Activated naive CD4-positive, alpha-beta T cell treated with anti-CD3 and anti-CD28 coated beads for 36 hours (primary cell): ENCODE measurements around the gene PDZD7. TPM values are rescaled to one million over a fixed set of nuclear protein-coding genes. Genes with fewer than 3 reads are reported as not detected.

Experiments used
- CTCF ChIA-PET: fragments of 350-600 bp; sonication (Branson Sonifier 250); formaldehyde crosslinking; loops from one replicate; lab custom pipeline; 2021; ENCODE audit warnings: antibody characterized with exemption; lab: Charles Lee
- DNase-seq: peaks from one replicate; pipeline ENCODE4 v3.0.0-alpha.2; 2020
- H3K27ac Mint-ChIP-seq: one replicate; pipeline ENCODE4 v1.8.0; 2021; ENCODE audit warnings: mild to moderate bottlenecking, mixed read lengths
- H3K27me3 Mint-ChIP-seq: one replicate; pipeline ENCODE4 v1.8.0; 2021; ENCODE audit warnings: low read depth, mixed read lengths
- H3K36me3 Mint-ChIP-seq: one replicate; pipeline ENCODE4 v1.8.0; 2021; ENCODE audit warnings: low read depth, mixed read lengths
- H3K4me1 Mint-ChIP-seq: one replicate; pipeline ENCODE4 v1.8.0; 2021; ENCODE audit warnings: low read depth, mixed read lengths
- H3K4me3 Mint-ChIP-seq: one replicate; pipeline ENCODE4 v1.8.0; 2021; ENCODE audit warnings: mild to moderate bottlenecking, moderate library complexity, mixed read lengths
- H3K9me3 Mint-ChIP-seq: one replicate; pipeline ENCODE4 v1.8.0; 2021; ENCODE audit warnings: mixed read lengths
- intact Hi-C: fragments of 100-400 bp; cut with micrococcal nuclease; formaldehyde crosslinking; loops from one replicate; pipeline ENCODE4 v1.15.1; 2023
- total RNA-seq, 2 experiments: library from RNA; stranded (reverse); gene quantifications; one replicate each; pipeline ENCODE4 v1.2.3, GENCODE V29; 2021

The PDZD7 gene
- total RNA-seq, 2 experiments from 2014 or later: 0.37 to 0.62 TPM

GRCh38 chr10:100984672-100985177 lies 46.2 kb downstream of the PDZD7 start:
- no peaks in the 10 kb centered on the region for H3K27me3 Mint-ChIP-seq
- no peak overlapping the region for H3K4me3 Mint-ChIP-seq
- intact Hi-C loops: no loop called here
- H3K9me3 Mint-ChIP-seq: no peaks in the 10 kb centered on the region
- H3K4me1 Mint-ChIP-seq: peaks cover 40% of the 10 kb centered on the region
- CTCF ChIA-PET: interaction anchor here (0.5 to 1.3 kb wide), 3 partner anchors 15 to 63 kb away, joined by 3 read pairs; partner anchors contain the start of gene LZTS2
- H3K36me3 Mint-ChIP-seq: peaks cover 16% of the 10 kb centered on the region
- no peak for DNase-seq
- no peak overlapping the region for H3K27ac Mint-ChIP-seq

- intact Hi-C loops: no loop called here
- H3K4me1 Mint-ChIP-seq: peaks cover 33% of the 10 kb centered on the region
- H3K36me3 Mint-ChIP-seq: peaks cover 12% of the 10 kb centered on the region
- CTCF ChIA-PET: interaction anchor here (1.7 kb wide), 1 partner anchor 30 kb away, joined by 6 read pairs; no protein-coding TSS in a partner anchor
- H3K27me3 Mint-ChIP-seq: no peaks in the 10 kb centered on the region
- no peaks in the 10 kb centered on the region for H3K9me3 Mint-ChIP-seq
- no peak overlapping the region for H3K27ac Mint-ChIP-seq
- no peak overlapping the region for H3K4me3 Mint-ChIP-seq
- DNase-seq: no peak
Observed at GRCh38 chr10:100983868-100984671, 46.9 kb downstream of the PDZD7 start.

GRCh38 chr10:100982916-100983830 lies 47.8 kb downstream of the PDZD7 start:
- Mint-ChIP-seq H3K36me3 (peaks cover 12% of the 10 kb centered on the region), H3K4me3 (no peak overlapping the region)
- CTCF ChIA-PET: interaction anchor here (1.7 kb wide), 1 partner anchor 31 kb away, joined by 6 read pairs; no protein-coding TSS in a partner anchor

GRCh38 chr10:100981178-100981772 lies 49.7 kb downstream of the PDZD7 start:
- H3K4me3 Mint-ChIP-seq: no peak overlapping the region
- peaks cover 4% of the 10 kb centered on the region for H3K36me3 Mint-ChIP-seq
- H3K9me3 Mint-ChIP-seq: no peaks in the 10 kb centered on the region
- H3K27ac Mint-ChIP-seq: no peak overlapping the region
- no peaks in the 10 kb centered on the region for H3K27me3 Mint-ChIP-seq
- CTCF ChIA-PET: no interaction called here
- intact Hi-C loops: no loop called here
- DNase-seq: no peak
- peaks cover 8% of the 10 kb centered on the region for H3K4me1 Mint-ChIP-seq

More at GRCh38 chr10:100982916-100983830, 47.8 kb downstream of the PDZD7 start:
- intact Hi-C loops: no loop called here
- H3K9me3 Mint-ChIP-seq: no peaks in the 10 kb centered on the region
- H3K27ac Mint-ChIP-seq: no peak overlapping the region
- no peak for DNase-seq
- H3K27me3 Mint-ChIP-seq: no peaks in the 10 kb centered on the region
- H3K4me1 Mint-ChIP-seq: peaks cover 24% of the 10 kb centered on the region

DNA sequence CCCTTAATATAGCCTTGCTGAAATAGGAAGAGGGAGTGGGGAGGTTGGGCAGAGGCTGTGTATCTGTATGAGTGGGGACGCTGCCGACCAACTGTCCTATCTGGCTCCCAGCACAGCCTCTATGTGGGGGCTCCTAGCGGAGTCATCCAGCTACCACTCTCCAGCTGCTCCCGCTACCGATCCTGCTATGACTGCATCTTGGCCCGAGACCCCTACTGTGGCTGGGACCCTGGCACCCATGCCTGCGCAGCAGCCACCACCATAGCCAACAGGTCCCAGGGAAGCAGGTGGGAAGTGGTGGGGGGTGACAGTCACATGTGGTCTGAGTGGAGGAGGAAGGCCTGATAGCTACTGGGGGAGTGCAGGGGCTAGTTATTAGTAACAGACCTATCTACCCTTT lies 50.2 kb downstream of the PDZD7 start:
- Mint-ChIP-seq H3K27me3 (no peaks in the 10 kb centered on the region), H3K4me1 (peaks cover 2% of the 10 kb centered on the region), H3K36me3 (peaks cover 4% of the 10 kb centered on the region), H3K27ac (no peak overlapping the region), H3K9me3 (no peaks in the 10 kb centered on the region), H3K4me3 (no peak overlapping the region)
- intact Hi-C loops: no loop called here
- DNase-seq: no peak
- CTCF ChIA-PET: no interaction called here

GRCh38 chr10:100980311-100980710 lies 50.6 kb downstream of the PDZD7 start:
- H3K4me3 Mint-ChIP-seq: no peak overlapping the region
- intact Hi-C loops: no loop called here
- H3K4me1 Mint-ChIP-seq: no peaks in the 10 kb centered on the region
- H3K27me3 Mint-ChIP-seq: no peaks in the 10 kb centered on the region
- no peak overlapping the region for H3K27ac Mint-ChIP-seq
- no peak for DNase-seq
- no peaks in the 10 kb centered on the region for H3K9me3 Mint-ChIP-seq
- CTCF ChIA-PET: no interaction called here
- peaks cover 4% of the 10 kb centered on the region for H3K36me3 Mint-ChIP-seq

DNA sequence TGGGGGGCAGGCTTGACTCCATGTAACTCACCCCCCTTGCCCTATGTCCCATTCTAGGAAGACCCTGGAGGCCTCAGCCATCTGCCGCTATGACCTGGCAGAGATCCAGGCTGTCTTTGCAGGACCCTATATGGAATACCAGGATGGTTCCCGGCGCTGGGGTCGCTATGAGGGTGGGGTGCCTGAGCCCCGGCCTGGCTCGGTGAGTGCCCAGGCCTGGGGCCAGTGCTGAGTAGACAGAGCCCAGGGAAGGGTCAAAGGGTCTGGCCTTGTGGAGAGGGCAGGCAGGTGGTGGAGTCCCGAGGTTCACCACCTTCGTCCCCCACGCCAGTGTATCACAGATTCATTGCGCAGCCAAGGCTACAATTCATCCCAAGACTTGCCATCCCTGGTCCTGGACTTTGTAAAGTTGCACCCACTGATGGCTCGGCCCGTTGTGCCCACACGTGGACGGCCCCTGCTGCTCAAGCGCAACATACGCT lies 51.1 kb downstream of the PDZD7 start:
- DNase-seq: no peak
- Mint-ChIP-seq H3K4me3 (no peak overlapping the region), H3K27ac (no peak overlapping the region), H3K27me3 (no peaks in the 10 kb centered on the region), H3K36me3 (peaks cover 4% of the 10 kb centered on the region), H3K9me3 (no peaks in the 10 kb centered on the region), H3K4me1 (no peaks in the 10 kb centered on the region)
- intact Hi-C loops: no loop called here
- CTCF ChIA-PET: interaction anchor here (1.2 kb wide), 1 partner anchor 11 kb away, joined by 3 read pairs; no protein-coding TSS in a partner anchor

DNA sequence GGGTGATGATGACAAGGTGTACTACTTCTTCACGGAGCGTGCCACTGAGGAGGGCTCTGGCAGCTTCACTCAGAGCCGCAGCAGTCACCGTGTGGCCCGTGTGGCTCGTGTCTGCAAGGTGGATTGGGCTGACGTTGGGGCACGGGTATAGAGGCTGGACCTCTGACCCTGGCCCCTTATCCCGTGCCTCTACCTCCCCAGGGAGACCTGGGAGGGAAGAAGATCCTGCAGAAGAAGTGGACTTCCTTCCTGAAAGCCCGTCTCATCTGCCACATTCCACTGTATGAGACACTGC lies 52.1 kb downstream of the PDZD7 start:
- CTCF ChIA-PET: interaction anchor here (1.2 kb wide), 1 partner anchor 10 kb away, joined by 3 read pairs; no protein-coding TSS in a partner anchor
- Mint-ChIP-seq H3K9me3 (no peaks in the 10 kb centered on the region), H3K36me3 (peaks cover 4% of the 10 kb centered on the region), H3K27ac (no peak overlapping the region), H3K27me3 (no peaks in the 10 kb centered on the region), H3K4me3 (no peak overlapping the region), H3K4me1 (no peaks in the 10 kb centered on the region)
- no peak for DNase-seq
- intact Hi-C loops: no loop called here

DNA sequence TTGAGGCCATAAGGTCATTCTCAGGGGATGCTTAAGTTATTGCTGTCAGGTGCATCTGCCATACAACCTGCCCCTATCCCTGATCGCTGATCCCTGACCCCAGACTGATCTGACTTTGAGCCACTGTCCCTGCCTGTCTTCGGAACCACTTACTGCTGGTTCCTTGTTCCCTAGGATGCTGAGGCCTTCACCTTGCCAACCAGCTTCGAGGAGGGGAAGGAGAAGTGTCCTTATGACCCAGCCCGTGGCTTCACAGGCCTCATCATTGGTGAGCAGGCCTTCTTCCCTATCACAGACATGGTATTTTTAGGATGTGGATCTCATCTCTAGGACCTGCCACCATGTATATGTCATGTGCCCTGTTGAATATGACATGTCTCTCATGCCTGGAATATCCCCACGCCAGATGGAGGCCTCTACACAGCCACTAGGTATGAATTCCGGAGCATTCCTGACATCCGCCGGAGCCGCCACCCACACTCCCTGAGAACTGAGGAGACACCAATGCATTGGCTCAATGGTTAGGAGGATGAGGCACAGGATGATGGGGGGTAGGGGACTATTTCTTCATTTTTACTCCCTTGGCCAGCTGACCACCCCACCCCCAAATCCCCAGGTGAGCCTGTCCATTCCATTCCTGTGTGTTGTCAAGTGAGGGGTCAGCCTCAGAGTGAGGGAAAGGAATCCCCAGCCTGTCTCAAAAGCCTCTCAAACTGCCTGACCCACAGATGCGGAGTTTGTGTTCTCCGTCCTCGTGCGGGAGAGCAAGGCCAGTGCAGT lies 52.6 kb downstream of the PDZD7 start:
- Mint-ChIP-seq H3K36me3 (peaks cover 4% of the 10 kb centered on the region), H3K9me3 (no peaks in the 10 kb centered on the region), H3K4me1 (no peaks in the 10 kb centered on the region), H3K27ac (no peak overlapping the region), H3K4me3 (no peak overlapping the region), H3K27me3 (no peaks in the 10 kb centered on the region)
- no peak for DNase-seq
- CTCF ChIA-PET: interaction anchor here (1.2 kb wide), 1 partner anchor 10 kb away, joined by 3 read pairs; no protein-coding TSS in a partner anchor
- intact Hi-C loops: no loop called here

GRCh38 chr10:100977436-100977835 lies 53.5 kb downstream of the PDZD7 start:
- Mint-ChIP-seq H3K4me3 (no peak overlapping the region), H3K36me3 (peaks cover 4% of the 10 kb centered on the region), H3K27ac (no peak overlapping the region), H3K4me1 (no peaks in the 10 kb centered on the region), H3K27me3 (no peaks in the 10 kb centered on the region), H3K9me3 (no peaks in the 10 kb centered on the region)
- DNase-seq: no peak
- CTCF ChIA-PET: interaction anchor here (0.6 kb wide), 1 partner anchor 42 kb away, joined by 3 read pairs; no protein-coding TSS in a partner anchor
- intact Hi-C loops: no loop called here

DNA sequence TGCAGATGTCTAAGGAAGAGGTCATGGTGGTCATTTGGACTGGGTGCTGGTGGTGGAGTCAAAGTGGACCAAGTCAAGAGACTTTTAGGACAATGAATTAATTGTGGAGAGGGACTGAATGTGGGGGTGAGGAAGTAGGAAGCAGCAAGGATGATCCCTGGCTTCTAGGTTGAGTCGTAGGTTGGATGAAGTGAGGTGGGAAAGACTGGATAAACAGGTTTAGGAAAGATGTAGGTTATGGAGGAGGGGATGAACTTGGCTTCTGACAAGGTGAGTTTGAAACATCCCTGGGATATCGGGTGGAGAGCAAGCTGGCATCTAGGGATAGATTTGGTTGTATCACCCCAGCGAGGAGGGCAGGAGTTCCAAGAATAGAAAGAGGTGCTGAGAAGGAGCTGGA lies 54.0 kb downstream of the PDZD7 start:
- CTCF ChIA-PET: interaction anchor here (1.0 kb wide), 1 partner anchor 21 kb away, joined by 3 read pairs; no protein-coding TSS in a partner anchor
- H3K27me3 Mint-ChIP-seq: no peaks in the 10 kb centered on the region
- H3K27ac Mint-ChIP-seq: no peak overlapping the region
- no peaks in the 10 kb centered on the region for H3K9me3 Mint-ChIP-seq
- no peaks in the 10 kb centered on the region for H3K4me1 Mint-ChIP-seq
- peaks cover 1% of the 10 kb centered on the region for H3K36me3 Mint-ChIP-seq
- intact Hi-C loops: no loop called here
- DNase-seq: no peak
- H3K4me3 Mint-ChIP-seq: no peak overlapping the region
